Pericardium fibroblast (primary cell): ENCODE results near the gene HIPK2. TPM values are rescaled to one million over a fixed set of nuclear protein-coding genes. Genes with fewer than 3 reads are reported as not detected.

ENCODE experiments used
- total RNA-seq: library from RNA; depleted of rRNA; stranded (reverse); fragments of >200 nt; gene quantifications from 2 replicates; pipeline ENCODE4 v1.2.3, GENCODE V29; 2015

HIPK2 gene
- total RNA-seq: 17.0 and 28.3 TPM in 2 replicates

GRCh38 chr7:139777948-139778841 is at the start of gene HIPK2:
Gene HIPK2 (minus strand): TSS chr7:139777998. CDS start chr7:139777623, 375 bp downstream.

GRCh38 chr7:139523199-139523941 is 254.4 kb downstream of the HIPK2 start, which contains the start of gene CLEC2L:
Gene CLEC2L (plus strand): TSS chr7:139523685. CDS start chr7:139523928, 243 bp downstream.

Other genes with a start within 250 kb of the HIPK2 start
- gene TBXAS1, start 51.3 kb upstream of the HIPK2 start, total RNA-seq: 4.9 and 6.1 TPM in 2 replicates